Sciatic nerve (tissue), 2 donors: ENCODE results near the gene ADM2. TPM values are rescaled to one million over a fixed set of nuclear protein-coding genes. Genes with fewer than 3 reads are reported as not detected.

Experiments used
- ATAC-seq: fragments of 200-7000 bp; cut with Tn5 transposase; one replicate; pipeline ENCODE4 v1.9.1; 2020; ENCODE audit warnings: mild to moderate bottlenecking, moderate library complexity
- DNase-seq: peaks from one replicate; pipeline ENCODE4 v3.0.0-alpha.2; 2020; ENCODE audit warnings: low spot score
- intact Hi-C: fragments of 100-400 bp; cut with DNase I; formaldehyde crosslinking; loops from one replicate; pipeline ENCODE4 v1.14.2; 2022
- total RNA-seq: library from RNA; stranded (reverse); fragmentation: NEBNext Ultra II Directional; extraction: Animal tissue kit (Norgen Biotek cat#: 25700); gene quantifications from one replicate; pipeline ENCODE4 v1.2.1, GENCODE V29; 2021
- donor health status: DM: no; HTN: no; CAD: no.
- donor health status: DM: no; HTN: no; CAD: no.

ADM2 gene
- total RNA-seq, 1 donor from 2014 or later = 0.09 TPM

DNA sequence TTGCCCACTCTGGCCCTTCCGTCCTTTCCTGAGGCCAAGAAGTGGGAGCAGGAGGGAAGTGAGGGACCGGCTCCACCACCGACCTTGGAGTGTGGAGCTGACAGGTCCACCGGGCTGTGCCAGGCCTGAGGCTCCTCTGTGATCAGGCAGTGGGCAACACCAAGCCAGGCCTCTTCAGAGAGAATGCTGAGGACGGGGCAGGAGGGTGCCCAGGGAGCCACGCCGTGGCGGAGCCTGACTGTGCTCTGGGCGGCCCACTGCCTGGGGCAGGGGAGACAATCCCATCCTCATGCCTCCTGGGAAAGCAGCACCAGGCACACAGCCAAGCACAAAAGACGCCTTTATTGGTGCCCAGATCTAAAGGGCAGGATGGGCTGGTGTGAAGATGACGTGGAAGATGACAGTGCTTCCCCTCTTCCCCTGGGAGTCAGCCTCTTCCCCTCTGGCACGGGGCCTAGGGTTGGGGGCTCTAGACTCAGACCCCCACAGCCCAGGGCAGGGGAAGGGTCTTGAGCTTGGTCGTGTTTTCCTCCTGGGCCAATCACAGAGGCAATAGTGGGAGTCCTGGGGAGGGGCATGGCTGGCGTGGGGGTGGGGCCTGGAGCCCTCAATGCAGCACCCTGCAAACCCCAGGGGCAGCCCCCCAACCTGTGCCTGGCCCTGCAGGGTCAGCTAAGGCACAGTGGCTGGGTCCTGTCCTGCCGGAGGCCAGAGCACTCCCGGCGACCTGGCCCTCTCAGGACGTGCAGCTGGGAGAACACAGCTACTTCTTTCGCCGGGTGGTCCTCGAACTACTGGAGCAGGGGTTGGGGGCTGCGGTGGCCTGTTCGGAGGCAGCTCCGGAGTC is 21.5 kb downstream of the ADM2 start:
- no peak for DNase-seq
- intact Hi-C loops = loop anchor here (10.0 kb wide), 1 partner anchor 258 kb away; the partner anchor contains the start of gene TUBGCP6
- ATAC-seq = no peak

DNA sequence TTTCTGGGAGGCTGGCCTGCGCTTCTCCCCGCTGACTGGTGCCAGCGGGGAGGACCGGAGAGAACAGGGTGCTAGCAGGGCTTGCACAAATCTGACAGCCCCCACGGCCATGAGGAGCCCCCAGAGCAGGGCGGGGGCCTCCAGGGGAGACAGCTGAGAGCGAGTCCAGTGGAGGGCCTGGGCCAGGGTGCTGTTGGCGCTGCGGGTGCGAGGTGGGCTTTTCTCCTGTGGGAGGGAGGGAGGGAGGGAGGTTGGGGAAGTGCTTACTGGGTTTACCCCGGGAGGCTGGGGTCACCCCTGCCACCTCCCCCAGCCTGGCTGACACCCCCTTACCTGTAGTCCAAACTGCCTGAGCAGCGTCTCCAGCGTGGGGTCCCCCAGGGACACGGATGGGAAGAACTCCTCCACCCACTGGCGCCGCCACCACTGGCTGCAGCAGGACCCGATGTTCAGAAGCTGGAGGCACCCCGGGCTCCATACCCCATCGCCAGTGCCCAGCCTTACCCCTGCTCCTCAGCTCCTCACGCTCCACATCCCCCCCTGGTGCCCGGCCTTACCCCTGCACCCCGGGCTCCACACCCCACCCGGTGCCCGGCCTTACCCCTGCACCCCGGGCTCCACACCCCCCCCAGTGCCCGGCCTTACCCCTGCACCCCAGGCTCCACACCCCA is 22.3 kb downstream of the ADM2 start:
- no peak for DNase-seq
- intact Hi-C loops = loop anchor here (10.0 kb wide), 1 partner anchor 259 kb away; the partner anchor contains the start of gene TUBGCP6
- ATAC-seq = no peak

DNA sequence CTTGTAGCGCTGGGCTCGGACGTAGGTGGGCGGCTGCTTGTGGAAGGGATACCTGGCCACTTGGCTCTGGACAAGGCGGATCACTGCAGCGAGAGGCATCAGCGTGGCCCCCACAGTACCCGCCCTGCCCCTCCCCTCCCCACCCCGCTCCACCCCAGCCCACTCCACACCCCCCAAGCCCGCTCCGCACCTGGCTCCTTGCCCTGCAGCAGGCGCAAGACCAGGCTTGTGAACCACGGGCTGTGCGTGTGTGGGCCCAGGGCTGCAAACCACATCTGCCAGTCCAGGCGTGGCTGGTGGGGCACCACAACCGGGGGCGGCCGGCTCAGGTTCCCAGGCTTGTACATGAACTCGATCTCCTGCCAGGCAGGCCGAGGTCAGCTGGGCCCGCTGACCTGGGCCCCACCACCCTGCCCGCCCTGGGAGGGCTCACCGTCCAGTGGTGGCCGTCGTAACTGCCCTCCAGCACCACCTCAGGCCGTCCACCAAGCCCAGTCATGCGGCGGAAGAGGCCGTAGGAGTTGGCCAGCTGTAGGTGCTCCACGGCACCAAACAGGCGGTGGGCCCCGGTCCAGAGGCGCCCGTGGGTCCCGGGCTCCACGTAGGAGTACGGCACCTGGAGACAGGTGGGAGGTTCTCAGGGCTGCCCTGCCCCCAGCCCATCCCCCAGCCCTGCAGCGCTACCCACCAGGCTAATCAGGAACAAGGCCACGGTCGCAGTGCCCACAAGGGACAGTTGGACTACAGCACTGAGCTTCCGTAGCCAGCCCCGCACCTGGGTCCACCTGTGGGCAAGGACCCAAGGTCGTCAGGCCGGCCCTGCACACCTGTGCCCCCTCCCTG is 23.2 kb downstream of the ADM2 start:
- intact Hi-C loops = loop anchor here (10.0 kb wide), 1 partner anchor 260 kb away; the partner anchor contains the start of gene TUBGCP6
- no peak for DNase-seq
- no peak for ATAC-seq

GRCh38 chr22:50505276-50505775 is 24.0 kb downstream of the ADM2 start:
- ATAC-seq = no peak
- no peak for DNase-seq
- intact Hi-C loops = loop anchor here (10.0 kb wide), 1 partner anchor 261 kb away; the partner anchor contains the start of gene TUBGCP6

GRCh38 chr22:50505776-50506610 is 24.6 kb downstream of the ADM2 start:
- intact Hi-C loops = loop anchor here (10.0 kb wide), 1 partner anchor 261 kb away; the partner anchor contains the start of gene TUBGCP6
- no peak for DNase-seq
- no peak for ATAC-seq

GRCh38 chr22:50506611-50507420 is 25.5 kb downstream of the ADM2 start:
- DNase-seq = no peak
- intact Hi-C loops = loop anchor here (10.0 kb wide), 1 partner anchor 262 kb away; the partner anchor contains the start of gene TUBGCP6
- peak; percentile 31 for ATAC-seq

DNA sequence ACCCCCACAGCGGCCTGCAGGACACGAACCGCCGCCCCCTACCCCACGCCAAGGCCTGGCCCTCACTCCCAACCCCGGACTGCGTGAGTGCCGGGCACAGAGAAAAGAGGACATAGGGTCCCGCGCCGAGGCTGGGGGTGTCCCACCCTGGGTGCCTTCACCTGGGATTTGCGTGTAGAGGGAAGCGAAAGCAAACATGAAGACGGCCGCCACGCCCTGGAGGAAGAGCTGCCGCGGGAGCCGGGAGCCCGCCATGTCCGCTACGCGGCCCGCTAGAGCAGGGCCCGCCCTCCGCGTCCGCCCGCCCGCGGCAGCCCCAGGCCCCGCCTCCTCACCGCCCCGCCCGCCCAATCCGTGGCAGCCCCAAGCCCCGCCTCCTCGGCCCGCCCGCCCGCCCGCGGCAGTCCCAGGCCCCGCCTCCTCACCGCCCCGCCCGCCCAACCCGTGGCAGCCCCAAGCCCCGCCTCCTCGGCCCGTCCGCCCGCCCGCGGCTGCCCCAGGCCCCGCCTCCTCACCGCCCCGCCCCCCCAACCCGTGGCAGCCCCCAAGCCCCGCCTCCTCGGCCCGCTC is 26.2 kb downstream of the ADM2 start, which contains the start of gene LMF2:
LMF2 (minus strand) TSS at position 282 of the 570 bp plus-strand sequence; CDS start at position 255, 27 bp downstream.
- intact Hi-C loops = loop anchor here (10.0 kb wide), 1 partner anchor 263 kb away; the partner anchor contains the start of gene TUBGCP6
- DNase-seq (peak; percentile 95), ATAC-seq (peak; percentile 83)

DNA sequence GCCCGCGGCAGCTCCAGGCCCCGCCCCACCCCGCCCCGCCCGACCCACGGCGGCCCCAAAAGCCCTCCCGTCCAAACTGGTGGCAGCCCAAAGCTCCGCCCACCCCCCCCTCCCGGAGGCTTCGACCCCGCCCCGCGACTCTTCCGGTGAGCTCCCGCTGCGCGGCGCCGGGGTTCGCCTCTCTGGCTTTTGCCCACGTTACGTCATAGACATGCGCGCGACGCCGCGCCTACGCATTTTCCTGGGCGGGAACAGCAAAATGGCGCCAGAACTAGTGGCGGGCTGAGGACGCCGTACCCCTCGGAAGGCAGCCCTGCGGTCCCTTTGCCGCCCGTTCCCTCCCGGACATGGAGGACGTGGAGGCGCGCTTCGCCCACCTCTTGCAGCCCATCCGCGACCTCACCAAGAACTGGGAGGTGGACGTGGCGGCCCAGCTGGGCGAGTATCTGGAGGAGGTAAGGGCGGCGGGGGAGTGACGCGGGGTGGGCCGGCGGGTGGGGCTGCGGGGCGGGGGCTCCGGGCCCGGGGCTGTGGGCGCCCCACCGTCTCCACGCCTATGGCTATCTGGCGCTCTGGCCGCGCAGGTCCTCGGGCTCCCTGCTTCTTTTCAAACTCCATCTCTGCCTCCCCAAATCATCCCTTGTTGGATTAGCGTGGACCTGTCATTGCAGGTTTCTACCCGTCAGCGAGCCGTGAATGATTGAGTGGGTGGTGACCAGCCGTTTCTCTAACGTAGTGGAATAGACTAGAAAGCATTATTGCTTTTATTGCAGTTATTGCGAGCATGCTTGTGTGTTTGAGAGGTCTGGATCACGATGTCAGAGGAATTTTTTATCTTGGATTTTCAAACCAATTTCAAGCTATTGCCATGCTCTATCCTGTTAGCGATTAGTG is 26.9 kb downstream of the ADM2 start, which contains the start of gene NCAPH2:
NCAPH2 (plus strand) TSS at position 234 of the 894 bp plus-strand sequence; CDS start at position 348, 114 bp downstream.
- DNase-seq = peak; percentile 99
- ATAC-seq = peak; percentile 87
- intact Hi-C loops = loop anchor here (10.0 kb wide), 1 partner anchor 263 kb away; the partner anchor contains the start of gene TUBGCP6

DNA sequence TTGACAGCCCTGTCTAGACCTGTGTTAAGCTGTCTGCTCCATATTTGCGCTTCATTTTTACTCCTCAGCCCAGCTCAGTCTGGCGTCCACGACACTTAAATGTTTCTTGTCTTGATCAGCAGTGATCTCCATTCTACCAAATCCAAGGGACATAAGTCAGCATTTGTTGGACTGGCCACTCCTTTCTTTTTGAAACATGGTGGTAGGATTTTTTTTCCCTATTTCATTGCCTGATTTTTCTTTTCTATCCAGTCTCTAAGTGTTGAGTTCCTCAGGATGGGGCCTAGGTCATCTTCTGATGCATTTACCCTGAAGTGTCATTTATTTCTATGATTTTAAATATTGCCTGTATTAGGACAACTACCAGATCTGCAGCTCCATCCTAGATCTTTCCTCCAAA is 27.6 kb downstream of the ADM2 start:
- DNase-seq (no peak), ATAC-seq (no peak)
- intact Hi-C loops = loop anchor here (10.0 kb wide), 1 partner anchor 264 kb away; the partner anchor contains the start of gene TUBGCP6

- no peak for DNase-seq
- no peak for ATAC-seq
- intact Hi-C loops = no loop called here
Observed at GRCh38 chr22:50513175-50513574, 31.8 kb downstream of the ADM2 start.

- intact Hi-C loops = no loop called here
- ATAC-seq = no peak
Observed at GRCh38 chr22:50516068-50516467, 34.7 kb downstream of the ADM2 start.

GRCh38 chr22:50516891-50517290 is 35.5 kb downstream of the ADM2 start:
- intact Hi-C loops = no loop called here
- ATAC-seq (no peak), DNase-seq (no peak)

More at GRCh38 chr22:50516068-50516467, 34.7 kb downstream of the ADM2 start:
- DNase-seq = no peak

DNA sequence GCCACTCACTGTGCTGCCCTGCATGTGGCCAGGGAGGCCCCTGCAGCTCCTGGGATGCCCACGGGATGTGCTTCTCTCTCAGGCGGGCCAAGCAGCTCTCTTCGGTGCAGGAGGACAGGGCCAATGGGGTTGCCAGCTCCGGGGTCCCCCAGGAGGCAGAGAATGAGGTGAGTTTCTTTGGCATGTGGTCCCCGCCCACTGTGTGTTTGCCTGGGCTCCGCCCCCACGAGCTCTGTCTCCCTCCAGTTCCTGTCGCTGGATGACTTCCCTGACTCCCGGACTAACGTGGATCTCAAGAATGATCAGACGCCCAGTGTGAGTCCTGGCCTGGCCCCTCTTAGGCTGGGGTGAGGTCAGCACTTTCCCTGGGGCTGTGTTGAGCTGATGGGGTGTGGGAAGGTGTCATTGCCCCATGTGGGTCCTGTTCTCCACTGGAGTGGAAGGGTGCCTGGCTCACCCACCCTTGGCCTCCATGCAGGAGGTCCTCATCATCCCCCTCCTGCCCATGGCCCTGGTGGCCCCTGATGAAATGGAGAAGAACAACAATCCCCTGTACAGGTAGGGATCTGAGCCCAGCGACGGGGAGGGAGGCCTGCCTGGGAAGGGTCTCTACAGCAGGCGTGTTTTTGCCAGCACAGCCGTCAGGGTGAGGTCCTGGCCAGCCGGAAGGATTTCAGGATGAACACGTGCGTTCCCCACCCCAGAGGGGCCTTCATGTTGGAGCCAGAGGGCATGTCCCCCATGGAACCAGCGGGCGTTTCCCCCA is 36.3 kb downstream of the ADM2 start:
- ATAC-seq (no peak), DNase-seq (no peak)
- intact Hi-C loops = no loop called here

- ATAC-seq (no peak), DNase-seq (no peak)
- intact Hi-C loops = no loop called here
Observed at GRCh38 chr22:50518606-50519005, 37.3 kb downstream of the ADM2 start.

DNA sequence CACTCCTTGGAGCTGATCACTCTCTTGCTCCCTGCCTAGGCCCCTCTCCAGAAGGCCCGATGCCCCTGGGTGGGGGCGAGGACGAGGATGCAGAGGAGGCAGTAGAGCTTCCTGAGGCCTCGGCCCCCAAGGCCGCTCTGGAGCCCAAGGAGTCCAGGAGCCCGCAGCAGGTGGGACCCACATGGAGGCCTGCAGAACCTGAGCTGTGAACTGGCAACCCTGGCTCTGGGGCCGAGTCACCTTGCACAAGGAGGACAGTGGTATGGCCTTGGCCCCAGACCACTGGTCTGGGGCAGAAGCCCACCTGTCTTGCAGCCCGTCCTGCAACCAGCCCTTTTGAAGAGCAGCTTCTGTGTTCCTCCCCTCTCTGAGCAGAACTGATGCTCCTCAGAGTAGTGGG is 37.8 kb downstream of the ADM2 start:
- intact Hi-C loops = no loop called here
- DNase-seq (no peak), ATAC-seq (no peak)
